OCI-LY7 (cell line): Measurements from ENCODE around the gene POLR2L. TPM values are rescaled to one million over a fixed set of nuclear protein-coding genes. Genes with fewer than 3 reads are reported as not detected.

Experiments used
- BruUV-seq: library from RNA; stranded (reverse); fragments of 400-500 nt; replicated peaks from 2 replicates; lab custom pipeline; 2021; lab: Mats Ljungman, UMichigan
- CTCF ChIA-PET: fragments of 300-600 bp; sonication (Branson Sonifier 250); formaldehyde crosslinking; loops from one replicate; lab custom pipeline; 2022; ENCODE audit warnings: antibody characterized with exemption; ENCODE audit not compliant: unreplicated experiment; lab: Charles Lee
- POLR2A ChIA-PET: fragments of 300-600 bp; sonication (Branson Sonifier 250); formaldehyde crosslinking; loops from one replicate; lab custom pipeline; 2022; ENCODE audit warnings: antibody characterized with exemption; lab: Charles Lee
- DNase-seq: peaks from one replicate; pipeline ENCODE4 v3.0.0-alpha.2; 2015; ENCODE audit warnings: low spot score
- H2AFZ ChIP-seq: fragments of 200-600 bp; sonication (generic), shearing (Covaris generic); 2 replicates; pipeline ENCODE4 v1.6.1; 2014; ENCODE audit warnings: mild to moderate bottlenecking, antibody characterized with exemption, low read length, moderate library complexity
- H3K27ac ChIP-seq: fragments of 200-600 bp; sonication (generic); 2 replicates; pipeline ENCODE4 v1.5.1; 2014; ENCODE audit warnings: mixed run types, low read depth, mild to moderate bottlenecking, moderate library complexity, low read length, inconsistent platforms; ENCODE audit not compliant: poor library complexity, severe bottlenecking
- H3K36me3 ChIP-seq: fragments of 200-600 bp; sonication (generic); 2 replicates; pipeline ENCODE4 v1.6.1; 2014; ENCODE audit warnings: mild to moderate bottlenecking, antibody characterized with exemption, low read length, moderate library complexity, mixed read lengths; ENCODE audit not compliant: insufficient read depth
- H3K4me1 ChIP-seq: fragments of 200-600 bp; sonication (generic); 2 replicates; pipeline ENCODE4 v1.5.1; 2014; ENCODE audit warnings: mild to moderate bottlenecking, low read length; ENCODE audit not compliant: insufficient read depth, poor library complexity, severe bottlenecking
- H3K4me2 ChIP-seq: fragments of 200-600 bp; sonication (generic); 2 replicates; pipeline ENCODE4 v1.6.1; 2014; ENCODE audit warnings: mild to moderate bottlenecking, low read length
- H3K4me3 ChIP-seq: fragments of 200-600 bp; sonication (generic); 2 replicates; pipeline ENCODE4 v1.5.1; 2014; ENCODE audit warnings: mild to moderate bottlenecking, low read depth, low read length; ENCODE audit not compliant: poor library complexity, severe bottlenecking
- H3K79me2 ChIP-seq: fragments of 200-600 bp; sonication (generic); 2 replicates; pipeline ENCODE4 v1.6.1; 2016; ENCODE audit warnings: low read depth, mild to moderate bottlenecking, low read length, moderate library complexity, mixed read lengths; ENCODE audit not compliant: insufficient read depth
- H3K9me2 ChIP-seq: fragments of 200-600 bp; sonication (generic); 2 replicates; pipeline ENCODE4 v1.6.1; 2016; ENCODE audit warnings: mild to moderate bottlenecking, low read length, mixed read lengths; ENCODE audit not compliant: insufficient read depth
- H3K9me3 ChIP-seq: fragments of 200-600 bp; sonication (generic); 2 replicates; pipeline ENCODE4 v1.6.1; 2014; ENCODE audit warnings: mild to moderate bottlenecking, mixed run types, low read length, mixed read lengths
- H4K20me1 ChIP-seq: fragments of 200-600 bp; sonication (generic); 2 replicates; pipeline ENCODE4 v1.6.1; 2014; ENCODE audit warnings: mild to moderate bottlenecking, antibody characterized with exemption, low read length, moderate library complexity, mixed read lengths; ENCODE audit not compliant: insufficient read depth
- EZH2phosphoT487 ChIP-seq: fragments of 200-600 bp; sonication (generic); IDR thresholded peaks from 2 replicates; pipeline ENCODE4 v1.6.1; 2018; ENCODE audit warnings: low read depth, borderline replicate concordance, mild to moderate bottlenecking, mixed run types, antibody characterized with exemption, low read length, moderate library complexity, mixed read lengths
- intact Hi-C: fragments of 100-400 bp; cut with micrococcal nuclease; formaldehyde crosslinking; loops from one replicate; pipeline ENCODE4 v1.10.0; 2022; ENCODE audit not compliant: unreplicated experiment
- total RNA-seq, 2 experiments: library from RNA; depleted of rRNA in 1 of 2; stranded (reverse); fragments of >200 nt in 1 of 2; shearing (Covaris generic) in 1 of 2; gene quantifications; 2 replicates each; pipeline ENCODE4 v1.2.3, GENCODE V29; 2014 to 2022
- TF ChIP-seq, protein P1 (sequence below): fragments of 200-600 bp; sonication (generic); conservative IDR thresholded peaks from 2 replicates; pipeline ENCODE4 v1.5.1; 2014; ENCODE audit warnings: mild to moderate bottlenecking, antibody characterized with exemption, low read length, moderate library complexity, mixed read lengths

POLR2L gene
- total RNA-seq, 2 experiments from 2014 or later: 88.3 to 206 TPM

- intact Hi-C loops: no loop called here
- H4K20me1 ChIP-seq: no peaks in the 10 kb centered on the region
- BruUV-seq: no TSS peak
- no peaks in the 10 kb centered on the region for H3K9me3 ChIP-seq
- ChIA-PET CTCF (no interaction called here), POLR2A (no interaction called here)
- peaks cover 25% of the 10 kb centered on the region; the same call in 1 of the 2 replicates for H3K36me3 ChIP-seq
- H3K4me2 ChIP-seq: peak overlapping the region; percentile 98
- H3K9me2 ChIP-seq: no peaks in the 10 kb centered on the region
- H3K4me1 ChIP-seq: peaks cover 28% of the 10 kb centered on the region
- H3K27ac ChIP-seq: no peak overlapping the region
- peaks cover 13% of the 10 kb centered on the region; the same call in 1 of the 2 replicates for H3K79me2 ChIP-seq
- no peak overlapping the region for H3K4me3 ChIP-seq
- H2AFZ ChIP-seq: no peak overlapping the region
- DNase-seq: no peak
- TF ChIP-seq, protein P1, sequence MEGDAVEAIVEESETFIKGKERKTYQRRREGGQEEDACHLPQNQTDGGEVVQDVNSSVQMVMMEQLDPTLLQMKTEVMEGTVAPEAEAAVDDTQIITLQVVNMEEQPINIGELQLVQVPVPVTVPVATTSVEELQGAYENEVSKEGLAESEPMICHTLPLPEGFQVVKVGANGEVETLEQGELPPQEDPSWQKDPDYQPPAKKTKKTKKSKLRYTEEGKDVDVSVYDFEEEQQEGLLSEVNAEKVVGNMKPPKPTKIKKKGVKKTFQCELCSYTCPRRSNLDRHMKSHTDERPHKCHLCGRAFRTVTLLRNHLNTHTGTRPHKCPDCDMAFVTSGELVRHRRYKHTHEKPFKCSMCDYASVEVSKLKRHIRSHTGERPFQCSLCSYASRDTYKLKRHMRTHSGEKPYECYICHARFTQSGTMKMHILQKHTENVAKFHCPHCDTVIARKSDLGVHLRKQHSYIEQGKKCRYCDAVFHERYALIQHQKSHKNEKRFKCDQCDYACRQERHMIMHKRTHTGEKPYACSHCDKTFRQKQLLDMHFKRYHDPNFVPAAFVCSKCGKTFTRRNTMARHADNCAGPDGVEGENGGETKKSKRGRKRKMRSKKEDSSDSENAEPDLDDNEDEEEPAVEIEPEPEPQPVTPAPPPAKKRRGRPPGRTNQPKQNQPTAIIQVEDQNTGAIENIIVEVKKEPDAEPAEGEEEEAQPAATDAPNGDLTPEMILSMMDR: no peak
- TF ChIP-seq EZH2phosphoT487: no peak
Measured at GRCh38 chr11:794013-794765, 48.1 kb downstream of the POLR2L start.

DNA sequence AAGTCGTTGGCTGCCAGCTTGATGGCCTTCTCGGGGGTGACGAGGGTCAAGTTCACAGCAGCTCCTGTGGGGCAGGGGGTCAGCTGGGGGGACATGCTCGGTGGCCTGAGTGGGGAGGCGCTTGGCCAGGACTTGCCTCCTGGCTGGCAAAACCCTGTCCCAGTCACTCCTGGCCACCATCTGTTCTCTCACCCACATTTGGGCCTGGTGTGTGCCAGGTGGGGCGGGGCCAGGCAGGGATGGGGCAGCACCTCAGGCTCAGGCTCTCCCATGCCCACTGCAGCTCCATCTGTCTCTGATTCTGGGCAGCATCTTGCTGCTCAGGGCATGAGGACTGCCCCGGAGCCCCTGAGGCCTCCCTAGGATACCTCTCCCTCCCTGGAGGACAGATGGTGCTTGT is 48.8 kb downstream of the POLR2L start:
- Histone ChIP-seq H3K79me2 (peaks cover 20% of the 10 kb centered on the region), H4K20me1 (no peaks in the 10 kb centered on the region), H3K4me3 (no peak overlapping the region), H3K9me2 (no peaks in the 10 kb centered on the region), H3K4me2 (no peak overlapping the region), H3K36me3 (peaks cover 21% of the 10 kb centered on the region; the same call in 1 of the 2 replicates), H3K4me1 (peaks cover 34% of the 10 kb centered on the region), H3K9me3 (no peaks in the 10 kb centered on the region), H3K27ac (no peak overlapping the region), H2AFZ (no peak overlapping the region)
- TF ChIP-seq, protein P1: no peak
- no peak for TF ChIP-seq EZH2phosphoT487
- ChIA-PET CTCF (no interaction called here), POLR2A (no interaction called here)
- intact Hi-C loops: no loop called here
- no TSS peak for BruUV-seq
- DNase-seq: no peak

GRCh38 chr11:792873-793272 is 49.5 kb downstream of the POLR2L start:
- H3K9me2 ChIP-seq: no peaks in the 10 kb centered on the region
- H3K27ac ChIP-seq: no peak overlapping the region
- peaks cover 24% of the 10 kb centered on the region; the same call in 1 of the 2 replicates for H3K36me3 ChIP-seq
- peaks cover 22% of the 10 kb centered on the region for H3K79me2 ChIP-seq
- POLR2A ChIA-PET: no interaction called here
- CTCF ChIA-PET: no interaction called here
- no peak for TF ChIP-seq EZH2phosphoT487
- TF ChIP-seq, protein P1: no peak
- DNase-seq: no peak
- no peak overlapping the region for H3K4me2 ChIP-seq
- H3K4me3 ChIP-seq: no peak overlapping the region
- H3K4me1 ChIP-seq: peaks cover 37% of the 10 kb centered on the region
- intact Hi-C loops: no loop called here
- H3K9me3 ChIP-seq: no peaks in the 10 kb centered on the region
- BruUV-seq: no TSS peak
- H2AFZ ChIP-seq: no peak overlapping the region
- no peaks in the 10 kb centered on the region for H4K20me1 ChIP-seq
